ENCODE measurements around the gene PEDS1.

GRCh38 chr20:50169329-50169823 is 15.9 kb upstream of the PEDS1 start:
- no peak for TF ChIP-seq EZH2 (IDR thresholded peaks at IDR 0.05; ENCODE audit: insufficient read depth, poor library complexity, severe bottlenecking)
- no peak for TF ChIP-seq EZH2phosphoT487 (IDR thresholded peaks at IDR 0.05; ENCODE audit: insufficient read depth, low read depth)
